Inferior parietal cortex (tissue), 1 donor: ENCODE data around the gene TMEM184A.
"Not testable (repeated sequence)": the region's sequence is repeated elsewhere in the genome, so short reads cannot be mapped to it uniquely, and the experiment has no call there.

Source experiments
- DNase-seq: peaks from one replicate; pipeline ENCODE4 v3.0.0-alpha.2; 2016; ENCODE audit errors: extremely low spot score

TMEM184A gene

DNA sequence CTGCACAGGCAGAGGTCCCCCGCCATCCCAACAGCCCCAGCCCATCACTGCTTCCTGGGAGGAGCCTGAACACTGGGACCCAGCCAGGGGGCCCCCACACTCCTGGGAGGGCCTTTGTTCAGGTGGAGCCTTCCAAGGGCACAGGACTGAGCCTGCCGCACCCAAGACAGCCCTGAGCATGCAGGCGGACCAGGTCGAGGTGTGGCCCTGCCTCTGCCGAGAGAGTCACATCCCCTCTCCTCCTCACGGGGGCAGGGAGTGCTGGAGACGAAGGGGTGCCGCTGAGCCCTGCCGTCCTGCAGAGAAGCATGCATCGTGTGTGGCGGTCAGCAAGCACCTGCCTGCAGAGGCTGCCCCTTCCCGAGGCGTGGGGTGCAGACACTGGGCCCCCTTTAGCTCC lies 32.8 kb downstream of the TMEM184A start:
- DNase-seq = no peak

GRCh38 chr7:1521456-1521855 lies 34.5 kb downstream of the TMEM184A start:
- no peak for DNase-seq

DNA sequence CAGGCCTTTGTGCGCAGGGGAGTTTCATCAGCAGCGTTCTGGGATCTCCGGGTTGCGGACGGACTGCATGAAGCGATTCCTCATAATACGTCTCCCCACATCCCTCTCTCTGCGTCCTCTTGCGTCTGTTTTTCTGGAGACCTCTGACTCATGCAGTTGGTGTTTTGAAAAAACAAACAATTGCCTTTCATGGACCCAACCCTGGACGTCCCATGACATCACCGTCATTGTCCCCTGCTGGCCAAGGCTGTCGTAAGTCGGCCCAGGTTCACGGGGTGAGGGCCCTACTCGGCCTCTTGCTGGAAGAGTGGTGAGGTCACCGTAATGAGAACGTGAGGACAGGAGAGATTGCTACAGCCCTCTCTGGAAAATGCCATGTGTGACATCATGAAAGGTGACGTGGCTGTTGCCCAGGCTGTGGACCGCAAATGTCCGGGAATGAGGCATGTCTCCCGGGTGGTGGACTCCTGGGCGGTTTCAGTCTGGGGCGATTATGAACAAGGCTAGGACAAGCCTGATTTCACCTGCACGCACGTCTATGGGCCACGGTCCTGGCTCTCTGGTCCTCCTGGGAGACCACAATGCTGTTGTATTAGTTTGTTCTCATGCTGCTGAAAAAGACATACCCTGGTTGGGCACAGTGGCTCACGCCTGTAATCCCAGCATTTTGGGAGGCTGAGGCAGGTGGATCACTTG lies 35.3 kb downstream of the TMEM184A start:
- DNase-seq = no peak

DNA sequence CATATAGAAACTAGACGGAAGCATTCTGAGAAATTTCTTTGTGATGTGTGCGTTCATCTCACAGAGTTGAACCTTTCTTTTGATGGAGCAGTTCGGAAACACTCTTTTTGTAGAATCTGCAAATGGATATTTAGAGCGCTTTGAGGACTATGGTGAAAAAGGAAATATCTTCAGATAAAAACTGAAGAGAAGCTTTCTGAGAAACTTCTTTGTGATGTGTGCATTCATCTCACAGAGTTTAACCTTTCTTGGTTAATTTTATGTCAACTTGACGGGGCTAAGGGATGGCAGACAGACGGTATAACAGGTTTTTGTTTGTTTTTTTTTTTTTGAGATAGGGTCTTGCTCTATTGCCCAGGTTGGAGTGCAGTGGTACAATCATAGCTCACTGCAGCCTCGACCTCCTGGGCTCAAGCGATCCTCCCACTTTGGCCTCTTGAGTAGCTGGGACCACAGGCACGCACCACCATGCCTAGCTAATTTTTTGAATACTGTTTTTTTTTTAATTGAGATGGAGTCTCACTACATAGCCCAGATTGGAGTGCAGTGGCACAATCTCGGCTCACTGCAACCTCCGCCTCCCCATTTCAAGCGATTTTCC lies 36.6 kb downstream of the TMEM184A start:
- not testable (repeated sequence) for DNase-seq

GRCh38 chr7:1516586-1517251 lies 39.3 kb downstream of the TMEM184A start:
- DNase-seq = no peak

DNA sequence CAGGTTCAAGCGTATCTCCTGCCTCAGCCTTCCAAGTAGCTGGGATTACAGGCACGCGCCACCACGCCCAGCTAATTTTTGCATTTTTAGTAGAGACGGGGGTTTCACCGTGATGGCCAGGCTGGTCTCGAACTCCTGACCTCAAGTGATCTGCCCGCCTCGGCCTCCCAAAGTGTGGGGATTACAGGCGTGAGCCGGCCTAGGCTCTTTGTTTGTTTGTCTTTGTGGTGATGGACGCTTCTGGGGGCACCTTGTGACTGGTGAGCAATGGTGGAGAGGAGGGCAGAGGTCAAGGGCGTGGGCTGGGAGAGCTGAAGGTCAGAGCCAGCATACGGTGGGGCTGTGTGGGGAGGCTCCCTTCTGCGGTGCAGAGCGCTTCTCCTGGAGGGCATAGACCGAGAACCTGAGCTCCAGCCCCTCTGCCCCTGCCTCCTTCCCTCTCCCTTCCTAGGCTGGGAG lies 40.5 kb downstream of the TMEM184A start:
- not testable (repeated sequence) for DNase-seq

- DNase-seq = no peak
These were observed 41.0 kb downstream of the TMEM184A start for GRCh38 chr7:1514995-1515401.

DNA sequence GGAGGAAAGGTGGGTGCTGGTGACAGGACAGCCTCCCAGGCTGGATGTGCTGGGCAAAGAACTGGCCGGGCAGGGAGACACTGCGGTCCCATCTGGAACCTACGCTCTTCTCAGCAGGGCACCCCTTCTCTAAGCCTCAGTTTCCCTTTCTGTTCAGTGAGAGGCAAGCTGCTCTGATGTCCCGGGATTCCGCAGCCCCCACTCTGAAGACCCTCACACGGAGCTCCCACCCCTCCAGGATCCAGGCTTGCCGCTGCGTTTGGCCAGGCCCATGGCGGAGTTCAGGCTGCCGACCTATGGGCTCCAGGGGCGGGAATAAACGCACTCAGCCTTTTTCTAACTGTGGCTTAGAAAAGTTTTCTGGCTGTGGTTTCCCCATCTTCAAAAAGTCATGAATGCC lies 41.6 kb downstream of the TMEM184A start:
- no peak for DNase-seq

DNA sequence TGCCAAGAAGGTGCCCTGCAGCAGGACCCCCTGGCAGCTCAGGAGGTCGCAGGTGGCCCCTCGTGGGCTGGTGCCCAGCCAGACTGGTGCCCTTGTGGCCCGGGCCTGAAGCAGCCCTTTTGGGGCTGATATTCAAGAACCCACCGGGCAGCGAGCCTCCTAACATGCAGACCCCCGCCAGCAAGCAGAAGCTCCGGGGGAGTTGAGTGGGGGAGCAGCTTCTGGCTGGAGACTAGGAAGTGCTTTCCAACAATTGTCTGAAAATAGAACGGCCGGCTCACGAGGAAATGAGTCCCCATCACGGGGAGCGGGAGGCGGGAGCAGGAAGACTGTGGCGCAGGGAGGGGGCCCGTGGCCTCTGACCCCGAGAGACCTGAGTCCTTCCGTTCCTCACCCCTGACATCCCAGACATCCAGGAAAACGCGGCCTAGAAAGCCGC lies 42.3 kb downstream of the TMEM184A start:
- DNase-seq = peak; percentile 39

- peak; percentile 48 for DNase-seq
These were observed 43.0 kb downstream of the TMEM184A start for GRCh38 chr7:1512781-1513656.

GRCh38 chr7:1511444-1512422 lies 44.3 kb downstream of the TMEM184A start:
- DNase-seq = no peak

GRCh38 chr7:1510780-1511154 lies 45.2 kb downstream of the TMEM184A start:
- DNase-seq = no peak

GRCh38 chr7:1509226-1509625 lies 46.8 kb downstream of the TMEM184A start:
- no peak for DNase-seq

DNA sequence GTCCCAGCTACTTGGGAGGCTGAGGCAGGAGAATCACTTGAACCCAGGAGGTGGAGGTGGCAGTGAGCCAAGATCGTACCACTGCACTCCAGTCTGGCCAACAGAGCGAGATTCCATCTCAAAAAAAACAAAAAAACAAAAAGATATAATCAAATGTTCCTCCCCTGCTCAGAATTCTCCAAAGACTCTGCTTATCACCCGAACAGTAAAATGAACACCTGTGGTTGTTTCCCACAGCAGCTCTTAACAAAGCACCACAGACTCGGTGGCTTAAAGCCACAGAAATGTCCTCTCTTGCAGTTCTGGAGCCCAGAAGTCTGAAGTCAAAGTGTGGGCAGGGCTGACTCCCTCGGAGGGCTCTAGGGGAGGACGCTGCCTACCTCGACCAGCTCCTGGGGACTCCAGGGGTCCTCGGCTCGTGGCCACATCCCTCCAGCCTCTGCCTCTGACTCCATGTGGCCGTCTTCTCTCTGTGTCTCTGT lies 47.7 kb downstream of the TMEM184A start:
- DNase-seq = no peak

- no peak for DNase-seq
These were observed 50.1 kb downstream of the TMEM184A start for GRCh38 chr7:1505731-1506550.

DNA sequence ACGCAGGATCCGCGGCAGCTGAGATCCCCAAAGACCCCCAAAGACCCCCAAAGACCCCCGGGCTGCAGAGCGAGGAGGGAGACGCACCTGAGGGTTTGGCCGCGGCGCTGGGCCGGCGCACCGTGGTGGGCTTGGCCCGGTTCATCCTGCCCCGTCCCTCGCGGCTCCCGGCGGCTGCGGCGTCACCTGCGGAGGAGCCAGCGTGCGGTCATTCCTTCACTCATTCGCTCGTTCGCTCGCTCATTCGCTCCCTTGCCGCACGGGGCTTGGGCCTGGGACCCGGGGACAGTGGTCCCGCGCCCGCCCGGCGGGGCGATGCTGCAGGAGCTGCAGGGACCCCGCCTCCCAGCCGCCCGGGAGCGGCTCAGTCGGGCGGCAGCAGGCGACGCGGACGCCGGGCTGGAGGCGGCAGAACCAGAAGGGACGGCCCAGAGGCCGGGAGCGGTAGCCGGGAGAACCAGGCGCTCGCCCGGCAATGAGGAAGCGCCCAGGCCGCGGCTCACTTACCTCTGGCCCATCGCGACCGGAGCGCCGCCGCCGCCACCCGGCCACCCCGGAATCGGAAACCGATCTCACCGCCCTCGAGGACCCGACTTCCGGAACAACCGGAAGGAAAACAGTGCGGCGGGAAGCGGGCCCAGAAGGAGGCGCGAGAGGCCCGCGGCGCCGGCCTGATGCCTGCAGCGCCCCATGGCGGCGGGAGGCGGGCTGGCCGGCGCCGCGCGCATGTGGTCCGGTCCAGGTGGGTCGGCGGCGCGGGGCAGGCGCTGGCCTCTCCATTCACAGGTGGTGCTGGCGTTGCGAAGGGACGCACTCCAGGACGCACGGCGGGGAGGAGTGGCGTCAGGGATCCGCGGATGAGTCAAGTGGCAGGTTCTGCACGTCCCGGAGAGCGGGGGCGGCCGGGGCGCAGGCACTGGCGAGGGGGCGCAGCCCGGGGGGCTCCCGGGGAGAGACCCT lies 51.9 kb downstream of the TMEM184A start, which contains the start of gene INTS1:
Gene INTS1 (minus strand): TSS at position 574 of the 960 bp plus-strand sequence. CDS start 429 bp downstream, at position 145.
- peak; percentile 96 for DNase-seq

DNA sequence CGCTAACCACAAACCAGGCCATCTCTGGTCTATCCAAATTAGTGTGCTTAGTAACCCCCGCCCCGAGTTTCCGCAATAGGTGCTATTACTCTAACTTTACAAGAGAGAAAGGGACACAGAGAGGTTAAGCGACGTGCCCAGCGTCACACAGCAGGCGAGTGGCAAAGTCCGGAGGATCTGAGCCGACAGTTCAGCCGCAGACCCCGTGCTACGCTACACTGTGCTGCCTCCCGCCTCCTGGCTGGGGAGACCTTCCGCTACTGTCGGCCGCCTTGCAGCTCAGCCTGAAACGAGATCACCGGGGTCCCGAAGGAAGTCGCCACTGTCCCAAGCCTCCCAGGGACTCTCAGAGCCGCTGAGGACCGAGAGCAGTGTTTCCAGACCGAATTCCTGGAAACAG lies 52.6 kb downstream of the TMEM184A start:
- no peak for DNase-seq

DNA sequence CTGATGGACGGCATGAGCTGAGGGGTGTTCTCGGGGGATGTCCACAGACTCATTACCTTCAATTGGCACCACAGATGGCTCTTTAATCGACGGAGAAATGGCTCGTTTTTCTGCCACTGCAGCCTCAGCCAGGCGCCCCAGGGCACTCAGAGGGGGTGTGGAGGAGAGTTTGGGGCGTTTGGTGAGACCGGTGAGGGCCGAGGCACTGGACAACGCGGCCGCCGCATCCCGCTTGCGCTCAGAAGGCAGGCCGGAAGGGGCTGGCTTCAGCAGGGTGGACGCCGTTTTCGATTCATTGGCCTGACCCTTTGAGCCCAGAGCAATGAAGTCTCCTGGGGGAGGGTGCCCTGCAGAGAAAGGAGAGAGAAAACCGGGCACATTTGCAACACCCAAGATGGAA lies 53.2 kb downstream of the TMEM184A start:
- no peak for DNase-seq
